ENCODE results near the gene ZNHIT2. TPM values are rescaled to one million over a fixed set of nuclear protein-coding genes. Genes with fewer than 3 reads are reported as not detected.

ZNHIT2 gene
- total and polyA plus RNA-seq, 2 experiments from 2014 or later, result 31.8 to 32.8 TPM

DNA sequence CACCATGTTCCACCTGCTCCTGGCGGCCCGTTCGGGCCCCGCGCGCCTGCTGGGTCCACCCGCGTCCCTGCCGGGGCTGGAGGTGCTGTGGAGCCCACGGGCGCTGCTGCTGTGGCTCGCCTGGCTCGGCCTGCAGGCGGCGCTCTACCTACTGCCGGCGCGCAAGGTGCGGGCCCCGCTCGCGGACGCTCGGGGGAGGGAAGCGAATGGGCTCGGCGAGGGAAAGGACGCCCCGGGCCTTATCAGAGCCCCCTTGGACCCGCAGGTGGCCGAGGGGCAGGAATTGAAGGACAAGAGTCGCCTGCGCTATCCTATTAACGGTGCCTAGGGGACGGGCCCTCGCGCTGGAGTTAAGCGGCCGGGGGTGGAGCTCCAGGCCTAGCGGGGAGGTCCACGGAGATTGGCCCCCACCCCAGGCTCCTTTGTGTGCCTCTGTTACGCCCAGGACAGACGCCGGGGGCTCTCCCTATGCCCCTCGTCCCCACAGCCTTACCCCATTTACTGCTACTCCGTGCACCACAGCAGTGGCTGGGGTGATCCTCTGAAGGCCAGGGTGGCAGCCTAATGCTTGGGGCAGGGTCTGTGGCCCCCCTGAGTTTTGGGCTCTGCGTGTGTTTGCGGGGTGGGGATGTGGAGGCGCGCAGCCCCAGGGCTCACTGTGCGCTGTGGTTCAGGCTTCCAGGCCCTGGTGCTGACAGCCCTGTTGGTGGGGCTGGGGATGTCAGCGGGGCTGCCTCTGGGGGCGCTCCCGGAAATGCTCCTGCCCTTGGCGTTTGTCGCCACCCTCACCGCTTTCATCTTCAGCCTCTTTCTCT is 4.7 kb downstream of the ZNHIT2 start:
- DNase-seq (ENCODE audit: low read depth in 1 of 2, low spot score in 1 of 2), result peak in 1 of 2 donors; percentile 73
- TF ChIP-seq, protein P1, sequence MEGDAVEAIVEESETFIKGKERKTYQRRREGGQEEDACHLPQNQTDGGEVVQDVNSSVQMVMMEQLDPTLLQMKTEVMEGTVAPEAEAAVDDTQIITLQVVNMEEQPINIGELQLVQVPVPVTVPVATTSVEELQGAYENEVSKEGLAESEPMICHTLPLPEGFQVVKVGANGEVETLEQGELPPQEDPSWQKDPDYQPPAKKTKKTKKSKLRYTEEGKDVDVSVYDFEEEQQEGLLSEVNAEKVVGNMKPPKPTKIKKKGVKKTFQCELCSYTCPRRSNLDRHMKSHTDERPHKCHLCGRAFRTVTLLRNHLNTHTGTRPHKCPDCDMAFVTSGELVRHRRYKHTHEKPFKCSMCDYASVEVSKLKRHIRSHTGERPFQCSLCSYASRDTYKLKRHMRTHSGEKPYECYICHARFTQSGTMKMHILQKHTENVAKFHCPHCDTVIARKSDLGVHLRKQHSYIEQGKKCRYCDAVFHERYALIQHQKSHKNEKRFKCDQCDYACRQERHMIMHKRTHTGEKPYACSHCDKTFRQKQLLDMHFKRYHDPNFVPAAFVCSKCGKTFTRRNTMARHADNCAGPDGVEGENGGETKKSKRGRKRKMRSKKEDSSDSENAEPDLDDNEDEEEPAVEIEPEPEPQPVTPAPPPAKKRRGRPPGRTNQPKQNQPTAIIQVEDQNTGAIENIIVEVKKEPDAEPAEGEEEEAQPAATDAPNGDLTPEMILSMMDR (IDR thresholded peaks at IDR 0.05; ENCODE audit: low read depth, low read length), result peak; percentile 78
- H3K27ac ChIP-seq, result peak overlapping the region; percentile 71
- H3K4me1 ChIP-seq (ENCODE audit: low read depth), result peaks cover 13% of the 10 kb centered on the region
- H3K4me3 ChIP-seq, result peak overlapping the region; percentile 89
- no peaks in the 10 kb centered on the region for H3K27me3 ChIP-seq
- no peaks in the 10 kb centered on the region for H3K9me3 ChIP-seq (ENCODE audit: low read depth)
- no peaks in the 10 kb centered on the region for H3K36me3 ChIP-seq

DNA sequence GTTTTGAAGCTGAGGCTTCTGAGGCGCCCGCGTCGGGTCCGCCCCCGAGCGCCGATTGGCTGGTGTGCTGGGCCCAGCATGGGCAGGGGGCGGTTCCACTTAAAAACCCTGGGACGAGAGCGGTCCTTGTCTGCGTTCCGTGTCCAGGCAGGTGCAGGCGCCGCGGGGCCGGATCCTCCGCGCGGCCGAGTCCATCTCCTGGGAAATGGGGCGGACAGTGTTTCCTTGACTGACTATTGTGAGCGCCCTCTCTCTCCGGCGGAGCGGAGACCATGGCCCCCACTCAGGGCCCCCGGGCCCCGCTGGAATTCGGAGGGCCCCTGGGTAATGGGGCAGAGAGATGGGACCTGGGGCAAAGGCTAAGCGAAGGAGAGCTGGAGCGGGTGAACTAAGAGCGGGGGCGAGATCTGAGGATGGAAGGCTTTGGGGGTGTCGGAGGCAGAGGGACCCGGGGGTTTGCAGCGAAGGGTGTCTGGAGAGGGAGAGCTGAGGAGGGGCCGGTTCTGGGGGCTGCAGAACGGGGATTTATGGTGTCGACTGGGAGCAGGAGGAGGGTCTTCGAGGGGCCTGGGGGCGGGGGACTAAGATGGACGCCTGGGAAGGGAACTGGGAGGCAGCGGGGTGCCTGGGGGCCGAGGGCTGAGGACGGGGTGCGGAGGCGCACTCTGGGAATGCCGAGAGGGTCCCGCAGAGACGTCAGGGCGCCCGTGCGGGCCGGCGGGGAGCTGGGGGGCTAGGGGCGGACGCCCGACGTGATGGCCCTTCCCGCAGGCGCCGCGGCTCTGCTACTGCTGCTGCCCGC is 5.6 kb downstream of the ZNHIT2 start, which contains the start of gene TM7SF2:
TSS of gene TM7SF2 (plus strand) at position 129 of the 802 bp plus-strand sequence. CDS start at position 273, 144 bp downstream.
- no peaks in the 10 kb centered on the region for H3K27me3 ChIP-seq
- H3K9me3 ChIP-seq (ENCODE audit: low read depth), result no peaks in the 10 kb centered on the region
- TF ChIP-seq, protein P1 (IDR thresholded peaks at IDR 0.05; ENCODE audit: low read depth, low read length), result no peak
- peak within 1 kb of the TSS; percentile 71 for H3K27ac ChIP-seq
- peaks cover 13% of the 10 kb centered on the region for H3K4me1 ChIP-seq (ENCODE audit: low read depth)
- peak within 1 kb of the TSS; percentile 89 for H3K4me3 ChIP-seq
- DNase-seq (ENCODE audit: low read depth in 1 of 2, low spot score in 1 of 2), result peak; percentile 92 to 99
- H3K36me3 ChIP-seq, result no peaks in the 10 kb centered on the region

DNA sequence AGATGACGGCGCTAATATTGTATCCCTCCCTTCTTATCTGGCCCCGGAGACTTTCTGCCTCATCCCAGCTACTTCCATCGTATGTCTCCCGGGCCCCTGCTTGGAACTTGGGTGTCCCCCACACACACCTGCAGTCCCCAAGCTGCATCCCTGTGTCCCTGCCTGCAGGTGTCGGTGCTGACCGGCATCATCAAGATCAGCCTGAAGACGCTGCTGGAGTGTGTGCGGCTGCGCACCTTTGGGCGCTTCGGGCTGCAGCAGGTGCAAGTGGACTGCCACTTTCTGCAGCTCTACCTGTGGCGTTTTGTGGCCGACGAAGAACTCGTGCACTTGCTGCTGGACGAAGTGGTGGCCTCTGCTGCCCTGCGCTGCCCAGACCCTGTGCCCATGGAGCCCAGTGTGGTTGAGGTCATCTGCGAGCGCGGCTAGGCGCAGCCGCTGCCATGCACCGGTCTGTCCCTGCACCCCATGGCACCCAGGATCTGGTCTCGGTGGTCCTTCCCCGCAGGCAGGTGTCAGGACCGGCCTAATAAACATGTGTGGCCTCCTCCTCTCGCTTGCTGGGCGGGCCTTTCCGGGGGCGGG is 6.2 kb downstream of the ZNHIT2 start:
- no peak overlapping the region for H3K27ac ChIP-seq
- H3K9me3 ChIP-seq (ENCODE audit: low read depth), result no peaks in the 10 kb centered on the region
- H3K36me3 ChIP-seq, result no peaks in the 10 kb centered on the region
- H3K27me3 ChIP-seq, result no peaks in the 10 kb centered on the region
- H3K4me3 ChIP-seq, result no peak overlapping the region
- peaks cover 13% of the 10 kb centered on the region for H3K4me1 ChIP-seq (ENCODE audit: low read depth)
- TF ChIP-seq, protein P1 (IDR thresholded peaks at IDR 0.05; ENCODE audit: low read depth, low read length), result no peak
- no peak for DNase-seq (ENCODE audit: low read depth in 1 of 2, low spot score in 1 of 2)

DNA sequence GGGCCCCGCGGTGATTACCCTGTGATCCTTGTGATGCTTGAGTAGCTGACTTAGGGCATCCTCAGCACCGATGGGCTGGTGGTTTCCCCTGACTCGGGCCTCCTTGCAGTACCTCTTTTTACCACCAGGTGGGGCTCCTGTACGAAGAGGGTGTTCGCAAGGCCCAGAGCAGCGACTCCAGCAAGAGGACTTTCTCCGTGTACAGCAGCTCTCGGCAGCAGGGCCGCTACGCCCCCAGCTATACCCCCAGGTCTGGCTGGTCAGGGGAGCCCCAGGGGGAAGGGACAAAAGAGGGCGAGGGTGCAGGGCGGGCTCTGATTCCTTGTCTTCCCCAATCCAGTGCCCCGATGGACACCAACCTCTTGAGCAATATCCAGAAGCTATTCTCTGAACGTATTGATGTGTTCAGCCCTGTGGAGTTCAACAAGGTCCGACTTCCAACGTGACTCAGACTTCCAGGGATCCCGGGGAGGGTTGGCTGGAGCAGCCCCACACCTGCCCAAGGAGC is 7.1 kb downstream of the ZNHIT2 start:
- Histone ChIP-seq H3K36me3 (no peaks in the 10 kb centered on the region), H3K27ac (no peak overlapping the region), H3K27me3 (no peaks in the 10 kb centered on the region), H3K4me3 (no peak overlapping the region), H3K4me1 (ENCODE audit: low read depth) (peaks cover 13% of the 10 kb centered on the region), H3K9me3 (ENCODE audit: low read depth) (no peaks in the 10 kb centered on the region)
- peak; percentile 84 to 86 for DNase-seq (ENCODE audit: low read depth in 1 of 2, low spot score in 1 of 2)
- TF ChIP-seq, protein P1 (IDR thresholded peaks at IDR 0.05; ENCODE audit: low read depth, low read length), result peak; percentile 99
